GM23338 (cell line): ENCODE data around the gene OR4N2.

Experiments used
- CTCF ChIP-seq, 2 experiments: fragments of 200-600 bp in 1 of 2; sonication (generic) in 1 of 2; conservative IDR thresholded peaks; 2 replicates each; pipeline versions ENCODE4 v1.5.1 to v1.6.1; 2016 to 2017; ENCODE audit warnings: antibody characterized with exemption in 2 of 2, low read depth in 2 of 2, mild to moderate bottlenecking in 2 of 2, moderate library complexity in 1 of 2
- EZH2 ChIP-seq: fragments of 200-600 bp; sonication (generic); IDR thresholded peaks from one replicate; pipeline ENCODE4 v1.8.0; 2017; ENCODE audit warnings: antibody characterized with exemption, mild to moderate bottlenecking, low read depth; ENCODE audit not compliant: unreplicated experiment
- EZH2phosphoT487 ChIP-seq: fragments of 200-600 bp; sonication (generic); IDR thresholded peaks from one replicate; pipeline ENCODE4 v1.8.1; 2018; ENCODE audit warnings: antibody characterized with exemption; ENCODE audit not compliant: unreplicated experiment

DNA sequence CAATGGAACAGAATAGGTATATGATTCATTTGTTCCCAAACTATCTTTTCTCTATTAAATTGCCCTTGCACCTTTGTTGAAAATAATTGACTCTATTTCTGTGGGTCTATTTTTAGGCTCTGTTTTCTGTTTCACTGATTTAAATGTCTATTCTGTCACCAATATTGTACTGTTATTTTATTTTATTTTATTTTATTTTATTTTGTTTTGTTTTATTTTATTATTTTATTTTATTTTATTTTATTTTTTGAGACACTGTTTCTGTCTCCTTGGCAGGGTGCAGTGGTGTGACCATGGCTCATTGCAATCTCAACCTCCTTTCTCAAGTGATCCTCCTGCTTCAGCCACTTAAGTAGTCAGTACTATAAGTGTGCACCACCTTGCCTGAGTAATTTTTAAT lies 34.9 kb downstream of the OR4N2 start:
- TF ChIP-seq CTCF (conservative IDR thresholded peaks at IDR 0.05; ENCODE audit: low read depth in 2 of 2), result no peak
- TF ChIP-seq EZH2, result no peak
- TF ChIP-seq EZH2phosphoT487, result no peak
